Right lobe of liver (tissue), 4 donors: Measurements from ENCODE around the gene SEC22A.

Experiments used
- CTCF ChIP-seq, 4 donors: fragments of 200-600 bp in 3 of 4; fragments of 450-650 bp in 1 of 4; IDR thresholded peaks; one replicate each; pipeline versions ENCODE4 v1.5.1 to v1.8.0; 2016 to 2022; ENCODE audit warnings: antibody characterized with exemption in 4 of 4, mild to moderate bottlenecking in 2 of 4
- POLR2A ChIP-seq: fragments of 450-650 bp; IDR thresholded peaks from one replicate; pipeline ENCODE4 v1.6.1; 2017; ENCODE audit warnings: antibody characterized with exemption, mild to moderate bottlenecking
- donor health status: DM: no; HTN: no; CAD: no.
- donor health status: DM: no; HTN: no; CAD: no.
- donor health status: DM: no; HTN: yes; CAD: no.

- no peak for TF ChIP-seq POLR2A
- TF ChIP-seq CTCF (IDR thresholded peaks at IDR 0.05): no peak
Observed at GRCh38 chr3:123201223-123201556, 553 bp upstream of the SEC22A start.
